Measurements from ENCODE around the gene MDH2.
"Not testable (repeated sequence)": the region's sequence is repeated elsewhere in the genome, so short reads cannot be mapped to it uniquely, and the experiment has no call there.

The MDH2 gene

DNA sequence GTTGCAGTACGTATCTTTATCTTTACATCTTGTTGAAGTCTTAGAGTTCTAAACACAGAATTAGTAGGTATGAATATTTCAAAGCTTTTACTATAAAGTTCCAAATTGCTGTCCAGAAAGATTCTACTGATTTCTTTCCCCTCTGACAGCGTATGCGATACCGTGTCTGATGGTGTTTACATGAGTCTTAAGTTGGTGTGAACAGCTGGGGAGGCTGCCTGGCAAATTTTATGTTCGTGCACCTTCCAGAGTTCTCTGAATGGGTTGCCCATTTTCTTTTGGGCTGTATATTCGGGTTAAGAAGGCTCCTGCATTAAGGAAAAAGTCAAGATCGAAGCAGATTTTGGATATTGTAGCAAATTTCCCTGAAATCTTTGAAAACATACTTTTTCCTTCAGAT is 8.3 kb downstream of the MDH2 start:
- no peak overlapping the region for H3K4me3 ChIP-seq (ENCODE audit: low read length)
- no peak for TF ChIP-seq ZNF274 (IDR thresholded peaks at IDR 0.05; ENCODE audit: low read depth, low read length)

DNA sequence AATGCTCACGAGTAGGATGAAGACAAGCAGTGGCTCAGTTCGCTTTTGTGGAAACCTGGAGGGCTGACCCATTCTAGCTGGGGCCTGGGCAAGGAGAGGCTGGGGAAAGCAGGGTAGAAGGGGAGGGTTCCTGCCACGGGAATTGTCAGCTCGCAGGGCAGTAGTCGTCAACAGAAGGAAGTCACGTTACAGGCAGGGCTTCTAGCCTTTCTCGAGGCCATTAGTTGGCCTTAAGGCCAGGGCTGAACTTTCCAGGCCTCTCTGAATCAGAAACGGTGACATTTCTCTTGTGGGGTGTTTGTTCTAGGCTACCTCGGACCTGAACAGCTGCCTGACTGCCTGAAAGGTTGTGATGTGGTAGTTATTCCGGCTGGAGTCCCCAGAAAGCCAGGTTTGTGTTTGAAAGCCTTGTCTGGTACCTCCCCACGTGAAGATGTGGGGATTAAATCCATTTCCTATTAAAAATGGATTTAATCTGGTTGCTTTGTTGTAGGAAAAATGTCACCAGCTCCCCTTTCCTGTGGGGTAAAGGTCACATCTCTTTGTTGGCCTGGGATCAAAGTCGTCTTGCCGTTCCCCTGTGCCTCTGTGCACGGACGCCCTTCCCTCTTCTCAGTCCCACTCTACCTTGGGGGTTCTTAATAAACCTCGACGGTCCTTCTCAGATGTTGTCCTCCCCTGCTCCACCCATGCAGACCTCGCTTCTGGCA is 9.4 kb downstream of the MDH2 start:
- no peak overlapping the region for H3K4me3 ChIP-seq (ENCODE audit: low read length)
- no peak for TF ChIP-seq ZNF274 (IDR thresholded peaks at IDR 0.05; ENCODE audit: low read depth, low read length)

DNA sequence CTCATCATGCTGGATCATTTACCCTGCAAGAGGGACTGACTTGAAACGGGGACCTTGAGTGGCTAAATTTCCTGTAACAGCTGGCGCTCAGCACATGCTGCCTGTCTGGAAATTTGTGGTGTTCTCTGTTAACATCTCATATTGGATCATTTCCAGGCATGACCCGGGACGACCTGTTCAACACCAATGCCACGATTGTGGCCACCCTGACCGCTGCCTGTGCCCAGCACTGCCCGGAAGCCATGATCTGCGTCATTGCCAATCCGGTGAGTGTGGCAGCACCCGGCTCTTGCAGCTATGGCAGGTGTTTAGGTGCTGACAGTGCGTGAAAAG is 9.9 kb downstream of the MDH2 start:
- H3K4me3 ChIP-seq (ENCODE audit: low read length) = no peak overlapping the region
- no peak for TF ChIP-seq ZNF274 (IDR thresholded peaks at IDR 0.05; ENCODE audit: low read depth, low read length)

DNA sequence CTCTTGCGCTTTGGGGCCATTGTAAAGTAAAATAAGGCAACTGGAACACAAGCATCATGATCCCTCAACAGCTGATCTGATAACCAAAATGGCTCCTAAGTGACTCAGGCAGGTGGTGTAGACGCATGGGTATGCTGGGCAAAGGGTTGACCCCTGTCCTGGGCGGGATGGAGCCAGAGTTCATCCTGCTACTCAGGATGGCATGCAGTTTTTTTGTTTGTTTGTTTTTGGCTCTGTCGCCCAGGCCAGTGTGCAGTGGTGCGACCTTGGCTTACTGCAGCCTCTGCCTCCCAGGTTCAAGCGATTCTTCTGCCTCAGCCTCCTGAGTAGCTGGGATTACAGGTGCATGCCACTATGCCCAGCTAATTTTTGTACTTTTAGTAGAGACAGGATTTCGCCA is 10.8 kb downstream of the MDH2 start:
- H3K4me3 ChIP-seq (ENCODE audit: low read length) = not testable (repeated sequence)

DNA sequence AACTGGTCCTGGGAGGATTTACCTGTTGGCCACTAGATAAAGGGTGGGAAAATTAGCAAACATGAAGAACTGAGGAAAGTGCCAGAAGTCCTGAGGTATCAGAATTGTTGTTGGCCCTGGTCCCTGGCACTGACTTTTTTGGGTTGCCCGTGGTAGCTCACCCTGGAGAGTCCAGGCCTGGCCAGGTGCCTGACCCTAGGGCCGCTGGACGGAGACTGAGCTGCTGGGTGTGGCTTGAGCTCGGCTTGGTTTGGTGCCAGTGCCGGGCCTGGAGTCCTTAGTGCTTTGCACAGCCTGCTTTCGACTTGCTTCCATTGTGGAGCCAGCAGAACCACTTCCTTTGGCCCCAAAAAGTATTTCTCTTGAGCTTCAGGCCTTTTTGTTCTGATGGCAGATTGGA is 12.9 kb downstream of the MDH2 start:
- no peak overlapping the region for H3K4me3 ChIP-seq (ENCODE audit: low read length)
- no peak for TF ChIP-seq ZNF274 (IDR thresholded peaks at IDR 0.05; ENCODE audit: low read depth, low read length)

DNA sequence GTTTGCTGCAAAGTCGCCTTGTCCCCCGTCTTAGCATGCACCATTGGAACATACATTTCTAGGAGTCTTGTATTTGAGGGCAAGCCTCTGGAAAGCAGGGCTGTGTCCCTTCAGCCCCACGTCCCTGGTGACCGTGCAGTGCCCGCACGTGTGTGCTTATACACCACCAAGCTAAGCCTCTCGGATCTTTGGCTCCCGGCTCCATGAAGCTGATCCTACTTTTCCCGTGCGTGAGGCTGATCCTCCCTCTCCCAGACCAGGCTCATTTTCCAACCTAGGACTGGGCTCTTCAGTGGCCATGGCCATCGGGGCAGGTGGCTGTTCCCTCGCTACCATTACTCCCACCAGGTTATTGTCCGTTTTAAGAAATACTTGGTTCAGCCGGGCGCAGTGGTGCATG is 14.3 kb downstream of the MDH2 start:
- H3K4me3 ChIP-seq (ENCODE audit: low read length) = no peak overlapping the region

DNA sequence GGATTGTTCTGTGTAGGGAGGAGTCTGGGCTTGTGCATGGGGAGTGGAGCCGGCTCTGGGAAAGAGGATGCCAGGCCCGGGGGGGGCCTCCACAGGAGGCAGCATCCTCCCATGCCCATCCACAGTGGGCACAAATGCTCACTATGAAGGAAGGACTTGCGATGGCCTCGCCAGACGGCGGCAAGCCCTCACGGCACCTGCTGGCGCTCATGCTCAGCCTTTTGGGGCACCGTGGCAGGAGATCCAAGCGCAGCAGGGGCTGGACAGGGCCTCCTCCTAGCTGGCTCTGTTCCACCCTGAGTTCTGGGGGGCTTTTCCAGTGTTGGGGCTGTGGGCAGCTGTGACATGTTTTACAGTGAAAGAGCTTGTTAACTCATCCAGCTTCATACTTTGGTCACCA is 15.2 kb downstream of the MDH2 start:
- TF ChIP-seq ZNF274 (IDR thresholded peaks at IDR 0.05; ENCODE audit: low read depth, low read length) = no peak
- H3K4me3 ChIP-seq (ENCODE audit: low read length) = no peak overlapping the region

More for the DNA sequence above, 14.3 kb downstream of the MDH2 start:
- no peak for TF ChIP-seq ZNF274 (IDR thresholded peaks at IDR 0.05; ENCODE audit: low read depth, low read length)

DNA sequence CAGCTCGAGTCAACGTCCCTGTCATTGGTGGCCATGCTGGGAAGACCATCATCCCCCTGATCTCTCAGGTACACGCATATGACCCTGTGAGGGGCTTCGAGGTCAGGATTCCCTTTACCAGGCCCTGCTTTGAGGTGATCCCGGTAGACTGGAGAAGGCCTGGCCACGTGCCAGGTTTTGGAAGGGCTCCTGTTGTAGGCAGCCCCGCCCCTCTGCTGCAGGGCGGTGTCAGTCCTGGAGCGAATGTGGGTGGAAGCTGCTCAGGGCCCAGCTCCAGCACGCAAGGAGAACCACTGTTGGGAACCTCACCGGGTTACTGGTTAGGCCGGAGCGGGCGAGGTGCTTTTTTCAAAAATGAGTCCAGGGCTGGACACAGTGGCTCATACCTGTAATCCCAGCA is 15.6 kb downstream of the MDH2 start:
- no peak overlapping the region for H3K4me3 ChIP-seq (ENCODE audit: low read length)
- TF ChIP-seq ZNF274 (IDR thresholded peaks at IDR 0.05; ENCODE audit: low read depth, low read length) = no peak

DNA sequence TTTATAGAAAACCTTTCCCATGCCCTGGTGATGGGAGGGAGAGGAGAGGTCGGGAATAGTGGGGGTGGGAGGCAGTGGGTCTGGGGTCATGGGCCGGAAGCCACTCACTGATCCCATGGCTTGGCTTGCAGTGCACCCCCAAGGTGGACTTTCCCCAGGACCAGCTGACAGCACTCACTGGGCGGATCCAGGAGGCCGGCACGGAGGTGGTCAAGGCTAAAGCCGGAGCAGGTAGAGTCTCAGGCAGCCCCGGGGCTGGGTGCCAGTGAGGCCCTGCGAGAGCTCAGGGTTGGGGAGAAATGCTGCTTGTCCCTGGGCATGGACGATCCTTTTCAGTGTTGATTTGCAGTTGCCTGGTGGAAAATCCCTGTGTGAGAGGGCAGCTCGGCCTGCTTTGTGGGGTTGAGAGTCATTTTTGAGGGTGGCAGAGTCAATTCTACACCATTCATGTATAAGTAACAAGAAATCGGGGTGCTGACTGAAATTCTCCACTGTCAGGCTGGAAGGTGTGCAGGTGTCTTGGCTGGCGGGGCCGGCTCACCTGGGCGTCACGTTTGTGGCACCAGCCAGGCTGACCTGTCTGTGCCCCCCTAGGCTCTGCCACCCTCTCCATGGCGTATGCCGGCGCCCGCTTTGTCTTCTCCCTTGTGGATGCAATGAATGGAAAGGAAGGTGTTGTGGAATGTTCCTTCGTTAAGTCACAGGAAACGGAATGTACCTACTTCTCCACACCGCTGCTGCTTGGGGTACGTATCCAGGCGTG is 16.5 kb downstream of the MDH2 start:
- no peak overlapping the region for H3K4me3 ChIP-seq (ENCODE audit: low read length)
- TF ChIP-seq ZNF274 (IDR thresholded peaks at IDR 0.05; ENCODE audit: low read depth, low read length) = no peak

DNA sequence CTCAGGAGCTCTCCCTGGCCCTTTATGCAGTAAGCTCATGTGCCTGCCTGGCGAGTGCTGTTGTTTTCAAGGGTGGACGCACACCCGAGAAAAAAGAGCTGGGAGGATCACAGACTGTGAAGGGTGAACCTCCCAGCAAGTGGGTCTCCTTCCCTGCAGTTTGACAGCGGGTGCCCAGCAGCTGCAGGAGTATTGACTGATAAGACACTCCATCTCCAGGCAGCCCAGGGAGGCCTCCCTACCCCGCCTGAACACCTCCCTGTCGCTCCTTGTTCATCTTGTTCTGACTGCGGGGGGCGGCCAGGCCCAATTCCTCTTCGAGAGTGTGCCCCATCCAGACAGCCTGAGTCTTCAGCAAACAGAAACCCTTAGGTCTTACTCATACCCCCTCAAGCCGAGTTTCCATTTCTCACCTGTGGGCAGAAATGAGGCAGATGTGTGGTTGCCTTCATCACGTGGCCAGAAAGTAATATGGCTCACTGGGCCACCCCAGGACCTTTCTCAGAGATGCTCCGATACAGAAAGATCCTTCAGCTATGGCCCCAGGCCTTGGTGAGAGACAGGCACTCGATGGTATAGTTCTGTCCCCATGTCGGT is 17.2 kb downstream of the MDH2 start:
- no peak overlapping the region for H3K4me3 ChIP-seq (ENCODE audit: low read length)
- TF ChIP-seq ZNF274 (IDR thresholded peaks at IDR 0.05; ENCODE audit: low read depth, low read length) = no peak

DNA sequence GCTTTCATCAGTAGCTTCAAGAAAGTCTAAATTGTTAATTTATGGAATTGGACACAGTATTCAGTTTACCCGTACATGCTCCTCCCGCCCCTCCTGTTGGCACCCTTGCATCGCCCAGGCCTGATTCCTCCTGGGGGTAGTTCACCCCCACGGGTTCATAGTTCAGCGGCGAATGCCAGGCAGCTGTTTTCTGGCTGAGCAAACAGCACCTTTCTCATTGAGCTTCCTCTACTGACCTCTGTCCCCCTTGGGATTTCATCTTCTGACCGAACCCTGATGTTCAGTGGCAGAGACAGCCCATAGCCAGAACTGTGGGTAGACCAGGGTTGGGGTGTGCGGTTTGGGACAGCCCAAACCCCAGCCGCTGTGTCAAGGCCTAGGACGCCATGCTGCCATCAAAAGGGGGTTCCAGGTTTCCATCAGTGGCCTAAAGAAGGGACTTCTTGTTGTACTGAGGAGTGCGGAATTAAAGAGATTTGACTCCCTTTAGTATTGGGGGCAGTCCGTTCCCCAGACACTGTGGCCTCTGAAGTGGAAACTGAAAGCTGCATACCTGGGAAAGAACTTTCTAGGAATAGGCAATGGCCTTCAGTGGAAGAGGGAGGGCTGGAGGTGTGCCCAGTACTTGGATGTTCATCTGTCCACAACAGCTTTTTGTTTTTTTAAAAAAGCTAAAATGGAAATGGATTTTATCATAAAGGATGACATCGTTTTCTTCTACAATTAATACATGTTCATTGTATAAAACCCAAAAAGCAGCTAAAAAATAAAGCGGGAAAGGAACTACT is 19.0 kb downstream of the MDH2 start:
- no peak for TF ChIP-seq ZNF274 (IDR thresholded peaks at IDR 0.05; ENCODE audit: low read depth, low read length)

DNA sequence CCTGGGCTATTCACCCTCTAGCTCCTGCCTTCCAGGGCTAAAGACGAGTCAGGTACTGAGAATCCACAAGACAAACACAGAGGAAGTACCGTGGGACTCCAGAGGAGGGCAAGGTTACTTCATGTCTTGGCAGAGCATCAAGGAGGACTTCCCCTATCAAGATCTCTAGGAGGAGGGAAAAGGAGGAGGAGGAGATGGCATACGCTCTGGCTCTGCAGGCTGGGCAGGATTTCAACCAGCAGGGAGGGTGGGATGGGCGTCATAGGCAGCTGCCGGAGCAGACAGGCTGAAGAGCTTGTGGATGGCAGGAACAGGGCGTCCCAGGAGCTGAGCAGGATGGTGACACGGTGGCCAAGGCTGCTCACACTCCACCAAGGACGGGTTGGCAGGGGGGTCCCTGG is 21.3 kb downstream of the MDH2 start:
- no peak overlapping the region for H3K4me3 ChIP-seq (ENCODE audit: low read length)
- TF ChIP-seq ZNF274 (IDR thresholded peaks at IDR 0.05; ENCODE audit: low read depth, low read length) = no peak

More for the DNA sequence above, 19.0 kb downstream of the MDH2 start:
- H3K4me3 ChIP-seq (ENCODE audit: low read length) = no peak overlapping the region

DNA sequence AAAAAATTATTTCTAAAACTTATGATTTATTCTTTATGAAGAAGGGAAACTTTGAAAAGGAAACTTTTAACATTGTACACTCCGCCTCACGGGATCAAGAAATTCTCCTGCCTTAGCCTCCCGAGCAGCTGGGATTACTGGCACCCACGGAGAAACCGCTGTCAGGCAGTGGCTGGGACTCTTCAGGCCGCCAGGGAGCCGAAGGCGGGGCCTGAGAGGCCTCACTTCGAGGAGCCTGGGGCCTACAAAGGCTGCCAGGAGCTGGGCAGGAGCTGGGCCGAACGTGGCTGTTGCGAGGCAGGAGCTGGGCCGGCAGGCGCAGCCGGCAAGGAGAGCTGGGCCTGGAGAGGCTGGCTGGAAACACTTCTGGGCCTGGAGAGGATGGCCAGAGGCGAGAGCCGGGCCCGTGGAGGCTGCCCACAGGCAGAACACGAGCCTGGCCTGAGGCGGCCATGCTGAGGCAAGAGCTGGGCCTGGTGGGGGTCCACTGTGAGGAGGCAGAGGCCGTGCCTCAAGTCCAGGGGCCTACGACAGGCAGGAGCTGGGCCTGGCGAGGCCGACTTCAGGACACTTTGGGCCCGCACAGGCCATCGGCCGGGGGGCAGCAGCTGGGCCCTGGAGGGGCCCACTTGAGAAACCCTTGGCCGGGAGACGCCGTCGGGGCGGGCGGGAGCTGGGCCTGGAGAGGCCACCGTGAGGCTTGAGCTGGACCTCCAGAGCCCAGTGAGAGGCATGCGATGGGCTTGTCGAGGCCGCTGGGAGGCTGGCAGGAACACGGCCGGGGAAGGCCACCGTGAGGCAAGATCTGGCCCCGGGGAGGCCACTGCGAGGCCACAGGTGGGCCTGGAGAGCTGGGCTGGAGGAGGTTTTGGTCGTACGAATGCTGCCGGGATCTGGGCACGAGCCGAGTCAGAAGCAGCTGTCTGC is 23.7 kb downstream of the MDH2 start:
- H3K4me3 ChIP-seq (ENCODE audit: low read length) = no peak overlapping the region
- TF ChIP-seq ZNF274 (IDR thresholded peaks at IDR 0.05; ENCODE audit: low read depth, low read length) = no peak
